HG03196 (cell line): ENCODE data around the gene RILPL1.
"Not testable (repeated sequence)": the region's sequence is repeated elsewhere in the genome, so short reads cannot be mapped to it uniquely, and the experiment has no call there.

ENCODE experiments used
- ATAC-seq: cut with Tn5 transposase; IDR thresholded peaks from one replicate; pipeline ENCODE4 v1.9.1; 2021; ENCODE audit not compliant: unreplicated experiment

Gene RILPL1

GRCh38 chr12:123533672-123534643 lies at the start of gene RILPL1:
TSS of gene RILPL1 (minus strand) at chr12:123533719. CDS start at chr12:123533482, 237 bp downstream.
- ATAC-seq = no peak

- ATAC-seq = no peak
Measured at GRCh38 chr12:123580772-123581171, 47.3 kb upstream of the RILPL1 start.

GRCh38 chr12:123578829-123579228 lies 45.3 kb upstream of the RILPL1 start:
- not testable (repeated sequence) for ATAC-seq

- ATAC-seq = no peak
Measured at GRCh38 chr12:123578243-123578642, 44.7 kb upstream of the RILPL1 start.

- ATAC-seq = no peak
Measured at GRCh38 chr12:123576611-123577010, 43.1 kb upstream of the RILPL1 start.

GRCh38 chr12:123573870-123574269 lies 40.4 kb upstream of the RILPL1 start:
- ATAC-seq = no peak

- ATAC-seq = no peak
Measured at GRCh38 chr12:123572391-123572790, 38.9 kb upstream of the RILPL1 start.

- no peak for ATAC-seq
Measured at GRCh38 chr12:123571343-123571813, 37.9 kb upstream of the RILPL1 start.

GRCh38 chr12:123559468-123559867 lies 25.9 kb upstream of the RILPL1 start:
- ATAC-seq = no peak

- not testable (repeated sequence) for ATAC-seq
Measured at GRCh38 chr12:123558487-123558886, 25.0 kb upstream of the RILPL1 start.

- not testable (repeated sequence) for ATAC-seq
Measured at GRCh38 chr12:123554843-123555242, 21.3 kb upstream of the RILPL1 start.

- not testable (repeated sequence) for ATAC-seq
Measured at GRCh38 chr12:123554136-123554535, 20.6 kb upstream of the RILPL1 start.

- ATAC-seq = no peak
Measured at GRCh38 chr12:123550700-123551099, 17.2 kb upstream of the RILPL1 start.

- ATAC-seq = no peak
Measured at GRCh38 chr12:123548107-123548506, 14.6 kb upstream of the RILPL1 start.

GRCh38 chr12:123546281-123546680 lies 12.8 kb upstream of the RILPL1 start:
- ATAC-seq = no peak

- no peak for ATAC-seq
Measured at GRCh38 chr12:123543541-123543940, 10.0 kb upstream of the RILPL1 start.

- ATAC-seq = no peak
Measured at GRCh38 chr12:123540899-123541662, 7.6 kb upstream of the RILPL1 start.

- not testable (repeated sequence) for ATAC-seq
Measured at GRCh38 chr12:123535952-123536351, 2.4 kb upstream of the RILPL1 start.

GRCh38 chr12:123532808-123533649 lies 490 bp downstream of the RILPL1 start:
- no peak for ATAC-seq

- no peak for ATAC-seq
Measured at GRCh38 chr12:123532019-123532418, 1.5 kb downstream of the RILPL1 start.

GRCh38 chr12:123531091-123531490 lies 2.4 kb downstream of the RILPL1 start:
- ATAC-seq = no peak
